ENCODE measurements around the gene SGMS2.

The SGMS2 gene

GRCh38 chr4:107950746-107951540 lies 126.2 kb downstream of the SGMS2 start:
- no peak overlapping the region for H2AFZ ChIP-seq (ENCODE audit: low read depth, low read length)
- no peaks in the 10 kb centered on the region for H3K27me3 ChIP-seq (ENCODE audit: insufficient read depth, low read length, poor library complexity)
- H3K36me3 ChIP-seq (ENCODE audit: insufficient read depth, low read length) = no peaks in the 10 kb centered on the region
- no peak overlapping the region for H3K27ac ChIP-seq (ENCODE audit: low read length)
- ATAC-seq (ENCODE audit: insufficient read depth, low read depth) (no peak), DNase-seq (no peak)
- no peak overlapping the region for H3K9ac ChIP-seq (ENCODE audit: low read depth, low read length)
- no peaks in the 10 kb centered on the region for H3K79me2 ChIP-seq (ENCODE audit: insufficient read depth, low read length)
- TF ChIP-seq EZH2 (IDR thresholded peaks at IDR 0.05; ENCODE audit: borderline replicate concordance, low read depth, low read length, severe bottlenecking) (no peak), CTCF (IDR thresholded peaks at IDR 0.05; ENCODE audit: borderline replicate concordance, extremely low read depth, low read length, poor library complexity, severe bottlenecking) (no peak)
- H4K20me1 ChIP-seq (ENCODE audit: insufficient read depth, low read length) = no peaks in the 10 kb centered on the region
- peaks cover 7% of the 10 kb centered on the region for H3K9me3 ChIP-seq (ENCODE audit: insufficient read depth, low read length, severe bottlenecking)
- no peak overlapping the region for H3K4me3 ChIP-seq (ENCODE audit: low read depth in 1 of 2, low read length in 2 of 2)
- no peak overlapping the region for H3K4me2 ChIP-seq (ENCODE audit: insufficient read depth, low read length)
- H3K4me1 ChIP-seq (ENCODE audit: insufficient read depth, low read length) = no peaks in the 10 kb centered on the region

DNA sequence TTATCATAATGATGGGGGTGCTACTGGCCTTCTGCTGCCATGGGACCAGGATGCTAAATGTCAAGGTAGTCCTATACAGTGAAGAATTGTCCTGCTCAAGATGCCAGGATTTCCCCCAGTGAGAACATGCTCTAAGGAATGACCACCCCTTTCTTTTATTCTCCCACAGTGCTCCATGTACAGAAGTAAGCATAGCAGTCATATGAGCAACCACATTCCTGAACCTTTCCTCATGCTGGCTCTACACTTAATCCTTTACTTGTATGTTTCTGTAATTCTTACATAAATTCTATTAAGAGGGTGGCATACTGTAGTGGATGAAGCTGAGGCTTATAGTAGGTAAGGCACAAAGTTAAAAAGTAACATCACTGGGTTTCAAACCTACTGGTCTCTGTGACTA lies 126.8 kb downstream of the SGMS2 start:
- Histone ChIP-seq H3K9ac (ENCODE audit: low read depth, low read length) (no peak overlapping the region), H3K9me3 (ENCODE audit: insufficient read depth, low read length, severe bottlenecking) (peaks cover 9% of the 10 kb centered on the region), H3K4me3 (ENCODE audit: low read depth in 1 of 2, low read length in 2 of 2) (no peak overlapping the region), H3K36me3 (ENCODE audit: insufficient read depth, low read length) (no peaks in the 10 kb centered on the region), H3K4me1 (ENCODE audit: insufficient read depth, low read length) (no peaks in the 10 kb centered on the region), H3K79me2 (ENCODE audit: insufficient read depth, low read length) (no peaks in the 10 kb centered on the region), H3K27me3 (ENCODE audit: insufficient read depth, low read length, poor library complexity) (no peaks in the 10 kb centered on the region), H4K20me1 (ENCODE audit: insufficient read depth, low read length) (no peaks in the 10 kb centered on the region), H2AFZ (ENCODE audit: low read depth, low read length) (no peak overlapping the region), H3K4me2 (ENCODE audit: insufficient read depth, low read length) (no peak overlapping the region), H3K27ac (ENCODE audit: low read length) (no peak overlapping the region)
- TF ChIP-seq CTCF (IDR thresholded peaks at IDR 0.05; ENCODE audit: borderline replicate concordance, extremely low read depth, low read length, poor library complexity, severe bottlenecking) = no peak
- ATAC-seq (ENCODE audit: insufficient read depth, low read depth) = no peak
- no peak for DNase-seq

DNA sequence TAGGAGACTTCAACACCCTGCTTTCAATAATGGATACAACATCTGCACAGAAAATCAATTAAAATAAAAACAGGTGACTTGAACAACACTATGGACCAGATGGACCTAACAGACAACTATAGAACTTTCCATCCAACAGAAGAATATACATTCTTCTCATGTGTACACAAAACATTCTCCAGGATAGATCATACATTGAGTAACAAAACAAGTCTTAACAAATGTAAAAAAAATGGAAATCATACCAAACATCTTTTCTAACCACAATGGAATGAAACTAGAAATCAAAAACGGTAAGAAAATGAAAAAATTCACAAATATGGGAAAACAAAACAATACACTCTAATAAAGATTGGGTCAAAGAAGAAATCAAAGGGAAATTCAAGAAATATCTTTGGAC lies 131.3 kb downstream of the SGMS2 start:
- peaks cover 9% of the 10 kb centered on the region for H3K9me3 ChIP-seq (ENCODE audit: insufficient read depth, low read length, severe bottlenecking)
- no peak for DNase-seq

More for the DNA sequence above, 131.3 kb downstream of the SGMS2 start:
- ATAC-seq (ENCODE audit: insufficient read depth, low read depth) = no peak
- no peak for TF ChIP-seq CTCF (IDR thresholded peaks at IDR 0.05; ENCODE audit: borderline replicate concordance, extremely low read depth, low read length, poor library complexity, severe bottlenecking)
- TF ChIP-seq EZH2 (IDR thresholded peaks at IDR 0.05; ENCODE audit: borderline replicate concordance, low read depth, low read length, severe bottlenecking) = no peak
- Histone ChIP-seq H3K27me3 (ENCODE audit: insufficient read depth, low read length, poor library complexity) (no peaks in the 10 kb centered on the region), H3K79me2 (ENCODE audit: insufficient read depth, low read length) (no peaks in the 10 kb centered on the region), H3K9ac (ENCODE audit: low read depth, low read length) (no peak overlapping the region), H4K20me1 (ENCODE audit: insufficient read depth, low read length) (no peaks in the 10 kb centered on the region), H3K4me3 (ENCODE audit: low read depth in 1 of 2, low read length in 2 of 2) (no peak overlapping the region), H3K27ac (ENCODE audit: low read length) (no peak overlapping the region), H3K4me2 (ENCODE audit: insufficient read depth, low read length) (no peak overlapping the region), H3K36me3 (ENCODE audit: insufficient read depth, low read length) (no peaks in the 10 kb centered on the region), H2AFZ (ENCODE audit: low read depth, low read length) (no peak overlapping the region), H3K4me1 (ENCODE audit: insufficient read depth, low read length) (no peaks in the 10 kb centered on the region)
